22Rv1 (cell line): ENCODE data around the gene TPSG1.

ENCODE experiments used
- ZFX ChIP-seq: fragments of 450-650 bp; IDR thresholded peaks from 2 replicates; pipeline ENCODE4 v1.6.1; 2017; ENCODE audit warnings: antibody characterized with exemption, borderline replicate concordance
- TF ChIP-seq, protein P1 (sequence below): fragments of 450-650 bp; IDR thresholded peaks from 2 replicates; pipeline ENCODE4 v1.5.1; 2017; ENCODE audit warnings: mild to moderate bottlenecking

DNA sequence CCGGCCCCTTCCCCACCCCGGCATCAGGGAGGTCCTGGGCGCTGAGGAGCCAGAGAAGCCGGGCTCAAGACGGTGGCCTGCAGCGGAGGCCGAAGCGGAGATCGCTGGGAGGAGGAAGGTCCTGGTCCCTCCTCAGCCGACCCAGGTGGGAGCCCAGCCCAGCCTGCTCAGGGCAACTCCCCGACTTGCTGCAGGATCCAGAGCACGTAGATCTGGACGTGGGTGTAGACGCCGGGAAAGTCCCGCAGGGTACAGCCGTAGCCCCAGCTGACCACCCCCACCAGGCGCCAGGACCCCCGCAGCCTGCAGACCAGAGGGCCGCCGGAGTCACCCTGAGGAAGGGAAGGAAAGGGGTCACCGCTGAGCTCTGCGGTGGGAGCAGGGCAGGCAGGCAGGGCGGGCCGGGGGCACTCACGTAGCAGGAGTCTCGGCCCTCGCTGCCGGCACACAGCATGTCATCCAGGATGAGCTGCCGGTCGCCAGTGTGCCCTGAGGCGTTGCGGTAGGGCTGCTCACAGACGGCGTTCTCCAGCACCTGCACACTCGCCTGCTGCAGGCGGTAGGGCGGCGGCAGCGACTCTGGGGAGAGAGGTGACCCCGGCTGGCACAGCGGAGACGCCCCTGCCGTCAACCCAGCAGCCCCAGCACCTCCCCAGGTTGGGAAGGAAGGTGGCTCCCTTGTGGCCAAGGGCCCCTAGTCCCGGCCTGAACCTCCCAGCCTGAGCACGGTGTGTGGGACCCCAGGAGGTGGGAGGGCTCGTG is 36.2 kb upstream of the TPSG1 start:
- TF ChIP-seq, protein P1, sequence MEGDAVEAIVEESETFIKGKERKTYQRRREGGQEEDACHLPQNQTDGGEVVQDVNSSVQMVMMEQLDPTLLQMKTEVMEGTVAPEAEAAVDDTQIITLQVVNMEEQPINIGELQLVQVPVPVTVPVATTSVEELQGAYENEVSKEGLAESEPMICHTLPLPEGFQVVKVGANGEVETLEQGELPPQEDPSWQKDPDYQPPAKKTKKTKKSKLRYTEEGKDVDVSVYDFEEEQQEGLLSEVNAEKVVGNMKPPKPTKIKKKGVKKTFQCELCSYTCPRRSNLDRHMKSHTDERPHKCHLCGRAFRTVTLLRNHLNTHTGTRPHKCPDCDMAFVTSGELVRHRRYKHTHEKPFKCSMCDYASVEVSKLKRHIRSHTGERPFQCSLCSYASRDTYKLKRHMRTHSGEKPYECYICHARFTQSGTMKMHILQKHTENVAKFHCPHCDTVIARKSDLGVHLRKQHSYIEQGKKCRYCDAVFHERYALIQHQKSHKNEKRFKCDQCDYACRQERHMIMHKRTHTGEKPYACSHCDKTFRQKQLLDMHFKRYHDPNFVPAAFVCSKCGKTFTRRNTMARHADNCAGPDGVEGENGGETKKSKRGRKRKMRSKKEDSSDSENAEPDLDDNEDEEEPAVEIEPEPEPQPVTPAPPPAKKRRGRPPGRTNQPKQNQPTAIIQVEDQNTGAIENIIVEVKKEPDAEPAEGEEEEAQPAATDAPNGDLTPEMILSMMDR = no peak
- no peak for TF ChIP-seq ZFX
